HuH-7.5 (cell line): ENCODE measurements around the gene NDST1.

Source experiments
- DNase-seq: peaks from one replicate; pipeline ENCODE4 v3.0.0; 2011; ENCODE audit warnings: low spot score

NDST1 gene

DNA sequence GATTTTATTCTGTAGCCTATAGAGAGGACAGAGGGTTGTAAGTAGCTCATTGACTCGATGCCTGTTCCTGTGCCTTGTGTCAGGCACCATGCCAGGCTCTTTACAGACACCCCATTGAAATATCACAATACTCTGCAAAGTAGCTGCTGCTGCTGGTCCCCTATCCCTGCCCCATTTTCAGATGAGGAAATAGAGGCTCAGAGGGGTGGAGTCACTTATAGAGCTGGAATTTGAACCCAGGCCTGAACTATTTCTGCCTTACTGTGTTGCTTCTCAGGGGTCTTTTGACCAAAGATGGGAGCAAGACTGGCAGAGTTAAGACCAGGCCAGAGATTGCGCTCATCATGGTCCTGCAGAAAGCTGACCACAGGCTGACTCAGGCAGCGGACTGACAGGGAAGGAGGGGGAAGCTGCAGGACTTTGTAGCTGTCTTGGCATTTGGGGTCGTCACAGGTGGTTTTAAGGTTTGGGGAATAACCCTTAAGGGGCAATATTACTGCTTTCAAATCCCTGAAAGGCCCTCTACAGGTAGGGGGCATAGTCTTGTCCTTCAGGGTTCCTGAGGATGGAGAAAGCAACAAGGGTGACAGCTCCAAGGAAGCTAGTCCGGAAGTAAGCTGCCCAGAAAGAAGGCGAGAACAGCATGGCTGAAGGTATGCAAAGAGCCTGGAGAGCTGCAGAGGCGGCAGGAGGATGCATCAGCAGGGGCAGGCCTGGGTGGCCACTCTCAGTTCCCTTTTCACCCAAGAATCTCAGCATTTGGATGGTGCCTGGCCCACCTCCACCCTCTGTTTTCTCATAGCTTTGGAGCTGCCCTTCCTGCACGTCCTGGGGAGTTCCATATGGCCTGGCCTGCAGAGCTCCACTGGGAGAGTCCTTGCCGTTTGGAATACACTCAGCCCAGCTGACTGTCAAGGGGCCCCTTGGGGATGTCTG, 18.3 kb upstream of the NDST1 start:
- DNase-seq, result no peak

DNA sequence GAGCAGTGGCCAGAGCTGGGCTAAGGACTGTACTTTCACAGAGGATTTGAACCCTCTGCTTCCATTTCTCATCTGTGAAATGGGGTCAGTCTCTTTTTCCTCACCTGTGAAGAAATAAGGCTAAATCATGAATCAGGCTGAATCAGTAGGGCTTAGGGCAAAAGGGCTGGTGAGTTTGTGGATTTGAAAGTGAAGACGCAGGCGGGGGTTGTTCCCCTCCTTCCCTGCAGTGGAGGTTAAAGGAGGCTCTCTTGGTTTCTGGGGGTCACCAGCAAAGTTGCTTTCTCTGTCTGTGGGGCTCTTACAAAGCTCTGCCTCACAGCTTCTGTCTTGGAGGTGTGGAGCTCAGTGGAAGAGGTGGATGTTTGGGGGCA, 17.6 kb upstream of the NDST1 start:
- no peak for DNase-seq

- DNase-seq, result no peak
Measured at GRCh38 chr5:150490754-150491153, 17.2 kb upstream of the NDST1 start.

DNA sequence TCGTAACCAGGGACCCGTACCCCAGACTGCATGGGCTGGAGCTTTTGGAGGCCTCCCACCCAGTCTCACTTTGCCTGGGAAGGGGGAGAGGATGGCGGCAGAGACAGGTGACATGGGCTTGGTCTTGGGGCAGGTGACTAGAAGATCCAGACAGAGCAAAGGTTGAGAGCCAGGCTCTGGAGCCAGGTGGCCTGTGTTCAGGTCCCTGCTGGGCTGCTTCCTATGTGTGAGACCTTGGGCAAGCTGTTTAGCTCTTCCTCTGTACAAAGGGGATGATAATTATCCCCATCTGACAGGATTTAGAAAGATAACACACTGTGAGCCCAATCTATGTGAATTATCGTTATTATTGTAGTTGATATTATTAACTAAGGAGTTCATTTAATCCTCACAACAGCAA, 16.1 kb upstream of the NDST1 start:
- DNase-seq, result no peak

DNA sequence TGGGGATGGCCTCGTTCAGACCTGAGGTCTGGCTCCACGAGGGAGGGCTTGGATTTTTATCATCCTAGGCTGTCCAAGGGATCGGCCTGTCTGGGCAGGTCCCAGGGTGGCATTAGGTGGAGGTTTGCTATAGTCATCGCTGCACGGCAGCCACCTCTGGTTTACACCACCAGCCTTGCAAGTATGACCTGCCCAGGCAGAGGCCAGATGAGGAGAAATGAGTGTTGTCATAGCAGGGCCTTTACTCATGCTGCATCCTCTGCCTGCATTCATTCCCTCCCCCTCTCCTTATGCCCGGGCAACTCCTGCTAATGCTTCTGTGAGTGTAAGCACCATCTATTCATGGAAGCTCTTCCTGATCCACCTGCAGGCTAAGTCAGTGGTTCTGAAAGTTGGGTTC, 15.3 kb upstream of the NDST1 start:
- no peak for DNase-seq

- no peak for DNase-seq
Measured at GRCh38 chr5:150496098-150496497, 11.8 kb upstream of the NDST1 start.

DNA sequence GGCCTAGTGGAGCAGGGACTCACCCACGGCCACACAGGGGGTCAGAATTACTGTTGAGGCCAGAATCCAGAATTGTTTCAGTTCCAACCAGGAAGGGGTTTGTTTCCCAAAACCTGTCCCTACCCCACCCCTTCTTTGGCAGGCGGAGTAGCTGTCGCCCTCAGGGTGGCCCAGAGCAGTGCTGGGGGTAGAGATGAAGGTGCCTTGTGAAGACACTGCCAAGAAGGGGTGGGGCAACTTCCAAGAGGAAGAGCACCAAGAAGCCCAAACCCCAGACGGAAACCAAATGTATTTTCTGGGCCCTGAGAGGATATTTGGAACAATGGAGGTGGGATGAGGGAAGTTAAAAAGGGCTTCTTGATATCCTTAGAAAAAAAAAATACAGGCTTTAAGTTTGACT, 11.4 kb upstream of the NDST1 start:
- DNase-seq, result no peak

DNA sequence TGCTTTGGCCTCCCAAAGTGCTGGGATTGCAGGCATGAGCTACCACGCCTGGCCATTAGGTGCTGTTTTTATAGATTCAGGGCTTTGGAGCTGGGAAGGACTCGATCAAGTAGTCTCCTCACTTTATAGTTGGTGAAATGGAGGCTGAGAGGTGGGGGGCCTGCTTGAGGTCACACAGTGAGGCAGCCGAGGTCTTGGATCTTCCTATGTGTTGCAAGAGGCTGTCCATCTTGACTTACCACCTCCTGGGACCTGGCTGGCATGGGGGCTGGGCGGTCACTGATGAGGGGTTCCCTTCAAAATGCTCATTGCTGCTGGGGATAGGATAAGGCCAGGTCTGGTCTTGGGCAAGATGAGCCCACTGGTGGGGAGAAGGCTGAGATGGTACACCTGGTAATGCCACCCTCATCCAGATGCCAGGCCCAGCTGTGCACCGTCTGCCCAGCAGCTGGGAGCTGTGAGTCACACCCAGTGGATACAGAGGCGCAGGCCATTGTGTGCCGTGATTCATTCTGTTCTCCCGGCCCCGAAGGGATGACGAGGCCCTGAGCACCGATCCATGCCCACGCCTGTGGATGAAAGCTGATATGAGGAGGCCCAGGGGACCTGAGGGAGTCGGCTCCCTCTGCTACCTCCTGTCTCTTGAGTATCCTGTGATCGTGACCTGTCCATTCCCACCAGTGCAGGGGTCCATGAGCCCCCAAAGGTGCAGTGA, 10.5 kb upstream of the NDST1 start:
- DNase-seq, result no peak

- DNase-seq, result no peak
Measured at GRCh38 chr5:150497989-150498317, 10.0 kb upstream of the NDST1 start.

DNA sequence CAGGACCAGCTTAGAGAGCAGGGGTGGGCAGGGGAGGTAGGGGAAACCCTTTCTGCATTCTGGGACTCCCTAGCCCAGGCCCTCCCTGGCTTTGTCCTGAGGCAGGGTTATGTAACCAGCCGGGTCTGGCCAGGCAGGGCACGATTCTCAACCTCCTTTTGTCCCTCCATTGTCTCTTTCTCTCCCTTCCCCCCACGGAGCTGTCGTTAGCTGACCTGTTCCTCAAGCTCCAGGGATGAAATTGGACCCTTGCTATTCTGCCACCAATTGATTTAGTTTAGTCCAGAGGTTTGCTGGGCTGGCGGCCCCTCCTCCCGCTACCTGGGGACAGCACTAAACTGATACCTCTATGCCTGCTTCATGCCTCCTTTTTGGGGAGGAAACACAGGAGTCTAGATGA, 9.4 kb upstream of the NDST1 start:
- DNase-seq, result no peak

- no peak for DNase-seq
Measured at GRCh38 chr5:150498971-150499370, 9.0 kb upstream of the NDST1 start.

DNA sequence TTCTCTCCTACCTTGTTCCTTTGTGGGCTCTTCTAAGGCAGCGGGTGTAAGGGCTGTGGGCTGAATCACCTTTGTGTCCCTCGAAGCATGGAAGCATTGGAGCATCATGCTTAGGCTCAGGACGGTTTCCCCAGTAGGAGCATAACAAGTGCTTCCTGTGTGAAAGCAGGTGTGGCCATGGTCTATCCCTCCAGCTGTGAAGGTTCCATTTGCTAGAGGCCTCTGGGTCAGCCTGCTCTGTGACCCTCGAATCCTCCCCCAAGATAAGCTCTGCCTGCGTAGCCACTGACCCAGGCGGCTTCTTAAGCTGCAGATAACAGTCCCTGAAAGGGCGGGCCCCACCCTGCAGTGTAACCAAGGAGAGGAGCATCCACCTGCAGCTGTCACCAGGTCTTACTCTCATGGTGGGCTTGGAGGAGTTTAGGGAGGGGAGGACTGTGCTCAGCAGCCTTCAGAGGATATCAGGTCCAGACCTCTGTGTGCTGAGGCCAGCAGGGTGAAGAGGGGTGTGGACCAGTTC, 8.4 kb upstream of the NDST1 start:
- no peak for DNase-seq

DNA sequence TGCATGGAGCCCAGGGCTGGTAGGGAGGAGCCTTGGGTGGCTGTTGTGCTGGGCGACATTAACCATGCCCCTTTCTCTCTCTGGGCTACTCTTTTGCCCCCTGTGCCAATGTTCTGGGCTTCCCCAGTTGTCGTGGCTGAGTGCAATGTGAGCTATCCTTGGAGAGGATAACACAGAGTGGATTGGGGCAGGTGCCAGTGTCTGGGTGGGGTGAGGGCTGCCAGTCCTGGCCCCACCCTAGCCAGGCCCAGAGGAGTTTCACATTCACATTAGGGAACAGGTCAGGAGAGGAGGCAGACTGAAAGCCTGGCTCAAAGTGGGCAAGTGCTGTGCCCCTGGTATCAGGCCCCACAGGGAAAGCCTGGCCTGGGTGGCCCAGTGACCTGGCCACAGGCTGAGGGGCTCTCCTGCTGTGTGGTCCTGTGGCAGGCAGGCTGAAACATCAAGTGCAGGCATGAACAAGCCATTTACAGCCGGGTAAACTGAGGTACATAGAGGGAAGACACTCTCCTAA, 7.5 kb upstream of the NDST1 start:
- no peak for DNase-seq

DNA sequence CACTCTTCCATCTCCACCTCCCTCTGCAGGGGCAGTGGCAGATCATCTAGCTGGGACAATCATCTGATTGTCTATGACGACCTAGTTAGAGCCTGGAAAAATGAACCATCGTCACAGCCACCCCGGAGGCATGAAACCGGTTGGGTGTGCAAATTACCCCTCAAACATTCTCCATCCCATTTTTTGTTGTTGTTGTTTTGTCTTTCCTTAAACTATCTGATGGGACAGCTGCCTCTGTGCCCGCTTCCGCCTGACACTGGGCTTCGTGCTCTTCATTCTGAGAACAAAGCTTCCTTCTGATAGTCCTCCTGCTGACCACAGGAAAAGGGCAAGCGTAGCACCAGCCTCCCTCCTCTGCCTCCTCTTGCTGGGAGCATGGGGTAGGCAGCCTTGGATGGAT, 7.0 kb upstream of the NDST1 start:
- DNase-seq, result no peak

- DNase-seq, result no peak
Measured at GRCh38 chr5:150502106-150502505, 5.8 kb upstream of the NDST1 start.

DNA sequence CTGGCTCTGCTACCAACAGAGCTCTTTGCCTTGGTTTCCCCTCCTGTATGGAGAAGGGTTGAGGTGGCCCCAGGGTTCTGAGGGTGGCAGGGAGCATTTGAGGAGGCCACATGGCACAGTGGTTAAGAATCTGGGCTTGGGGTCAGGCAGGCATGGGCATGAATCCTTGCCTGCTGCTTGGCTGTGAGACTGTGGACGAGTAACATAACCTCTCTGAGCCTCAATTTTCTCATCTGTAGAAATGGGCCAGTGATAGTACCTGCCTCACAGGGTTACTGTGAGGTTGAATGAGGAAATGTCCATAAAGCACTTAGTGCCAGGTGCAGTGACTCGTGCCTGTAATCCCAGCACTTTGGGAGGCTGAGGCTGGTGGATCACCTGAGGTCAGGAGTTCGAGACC, 5.1 kb upstream of the NDST1 start:
- DNase-seq, result no peak

- DNase-seq, result no peak
Measured at GRCh38 chr5:150503386-150503785, 4.5 kb upstream of the NDST1 start.

DNA sequence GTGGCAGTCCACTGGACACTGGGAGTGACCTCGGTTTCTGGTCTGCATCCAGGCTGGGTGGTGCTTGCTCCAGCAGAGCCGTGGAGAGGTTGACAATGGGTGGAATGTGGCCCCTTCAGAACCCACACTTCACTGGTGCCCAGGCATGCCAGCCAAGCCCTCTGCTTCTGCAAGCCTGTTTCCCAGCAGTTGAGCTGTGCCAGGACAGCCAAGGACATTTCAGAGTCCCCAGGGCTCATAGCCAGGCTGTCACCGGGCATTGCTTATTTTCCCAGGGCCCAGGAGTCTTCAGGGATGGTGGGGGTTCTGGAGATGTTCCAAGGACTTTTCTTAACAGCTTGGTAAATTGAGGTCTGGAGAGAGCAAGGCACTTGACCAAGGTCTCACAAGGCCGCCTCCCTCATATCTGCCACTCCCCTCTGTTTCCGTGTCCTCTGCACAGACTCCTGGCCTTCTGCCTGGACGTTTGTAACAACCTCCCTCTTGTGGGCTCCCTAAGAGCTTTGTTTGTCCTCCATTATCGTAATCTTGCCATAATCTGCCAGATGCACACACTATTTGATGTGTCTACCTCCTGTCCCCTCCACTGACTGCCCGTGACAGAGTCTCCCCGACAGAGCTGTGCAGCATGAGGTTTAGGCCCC, 3.8 kb upstream of the NDST1 start:
- no peak for DNase-seq

GRCh38 chr5:150505041-150505511, 2.9 kb upstream of the NDST1 start:
- no peak for DNase-seq

DNA sequence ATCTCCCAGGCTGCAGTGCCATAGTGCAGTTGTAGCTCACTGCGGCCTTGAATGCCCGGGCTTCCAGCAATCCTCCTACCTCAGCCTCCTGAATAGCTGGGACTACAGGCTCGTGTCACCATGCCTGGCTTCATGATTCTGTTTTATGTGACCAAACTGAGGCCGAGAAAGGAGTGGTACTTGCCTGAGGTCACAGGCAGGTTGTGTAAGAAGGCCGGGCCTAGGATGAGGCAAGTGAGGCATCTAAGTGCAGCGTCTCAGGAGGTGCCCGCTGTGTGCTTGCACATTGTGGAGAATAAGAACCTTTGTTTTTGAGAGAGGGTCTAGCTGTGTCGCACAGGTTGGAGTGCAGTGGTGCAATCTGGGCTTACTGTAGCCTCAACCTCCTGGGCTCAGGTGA, 2.1 kb upstream of the NDST1 start:
- DNase-seq, result no peak

DNA sequence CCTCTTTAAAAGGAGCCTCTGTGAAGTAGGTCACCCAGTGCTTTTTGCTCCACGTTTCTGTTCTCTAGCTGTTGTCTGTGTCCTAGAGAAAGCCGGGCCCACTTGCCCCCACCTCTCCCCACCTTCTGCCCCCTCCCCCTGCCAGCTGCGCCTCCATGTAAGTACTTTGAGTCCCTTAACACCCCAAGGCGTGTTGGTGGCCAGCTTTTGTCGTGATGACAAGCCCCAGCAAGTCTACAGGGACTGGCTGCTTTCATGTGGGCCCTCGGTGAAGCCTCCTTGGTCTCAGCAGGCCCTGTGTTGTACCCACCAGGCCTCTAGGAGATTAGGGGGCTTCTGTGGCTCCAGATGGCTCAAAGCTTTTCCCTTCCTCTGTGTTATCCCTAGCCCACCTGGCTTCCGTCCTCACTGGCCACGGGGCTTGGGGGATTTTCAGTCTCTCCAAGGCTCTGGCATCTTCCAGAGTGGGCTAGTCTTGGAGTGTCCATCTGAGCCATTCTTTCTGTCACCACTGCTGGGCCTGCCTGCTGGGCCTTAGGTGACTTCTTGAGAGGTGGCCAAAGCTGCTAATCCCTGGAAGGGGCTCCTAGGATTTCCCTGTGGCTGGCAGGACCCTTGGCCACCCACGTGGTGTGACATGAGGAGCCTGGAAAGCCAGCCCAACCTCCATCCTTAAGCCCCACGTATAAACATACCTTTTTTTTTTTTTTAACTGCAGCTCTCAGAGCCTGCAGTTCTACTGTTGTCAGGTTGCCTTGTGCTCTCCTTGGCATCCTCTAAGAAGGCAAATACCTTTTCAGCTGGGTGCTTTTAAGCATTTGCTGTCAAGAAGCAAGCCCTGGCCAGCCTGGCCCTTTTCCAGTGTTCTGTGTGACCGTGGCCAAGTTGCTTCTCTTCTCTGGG, 1.1 kb upstream of the NDST1 start:
- DNase-seq, result no peak

DNA sequence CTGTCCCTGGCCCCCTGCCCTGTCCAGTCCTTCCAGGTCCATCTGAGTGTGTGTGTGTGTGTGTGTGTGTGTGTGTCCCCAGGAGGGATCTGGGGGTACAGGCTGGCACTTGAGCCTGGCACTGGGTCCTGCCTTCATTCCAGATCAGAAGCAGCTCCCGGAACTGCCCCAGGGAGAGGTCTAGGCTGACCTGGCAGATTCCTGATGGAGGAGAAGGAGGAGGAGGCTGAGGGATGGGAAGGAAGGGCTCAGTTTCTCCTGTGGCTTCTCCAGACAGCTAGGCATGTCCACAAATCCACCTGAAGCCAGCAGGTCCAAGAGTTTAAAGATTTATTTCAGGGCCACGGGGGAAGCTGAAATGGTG, 328 bp downstream of the NDST1 start:
- no peak for DNase-seq
